Liver (tissue), 3 donors: Measurements from ENCODE around the gene IRAK2.

Source experiments
- CTCF ChIP-seq: fragments of 150-350 bp; IDR thresholded peaks from 2 replicates; pipeline ENCODE4 v1.5.1; 2017; ENCODE audit warnings: improper control_type of control experiment, low read depth, low read length; ENCODE audit not compliant: missing input control
- EGR1 ChIP-seq, 2 donors: IDR thresholded peaks; 2 replicates each; pipeline ENCODE4 v1.6.1; 2016 to 2018; ENCODE audit warnings: antibody characterized with exemption in 2 of 2, low read depth in 2 of 2
- FOXA1 ChIP-seq: IDR thresholded peaks from 2 replicates; pipeline ENCODE4 v1.6.1; 2016; ENCODE audit warnings: antibody characterized with exemption
- JUND ChIP-seq, 2 donors: IDR thresholded peaks; 2 replicates each; pipeline ENCODE4 v1.6.1; 2016; ENCODE audit warnings: antibody characterized with exemption in 2 of 2
- MAX ChIP-seq: IDR thresholded peaks from 2 replicates; pipeline ENCODE4 v1.6.1; 2016; ENCODE audit warnings: antibody characterized with exemption
- REST ChIP-seq: IDR thresholded peaks from 2 replicates; pipeline ENCODE4 v1.6.1; 2016; ENCODE audit warnings: antibody characterized with exemption, mild to moderate bottlenecking
- SP1 ChIP-seq: IDR thresholded peaks from 2 replicates; pipeline ENCODE4 v1.6.1; 2018; ENCODE audit warnings: antibody characterized with exemption, mild to moderate bottlenecking
- TAF1 ChIP-seq: conservative IDR thresholded peaks from 2 replicates; pipeline ENCODE4 v1.6.1; 2016; ENCODE audit warnings: antibody characterized with exemption, mild to moderate bottlenecking
- YY1 ChIP-seq: IDR thresholded peaks from 2 replicates; pipeline ENCODE4 v1.6.1; 2016; ENCODE audit warnings: antibody characterized with exemption, mild to moderate bottlenecking
- TF ChIP-seq, protein P1 (sequence below): IDR thresholded peaks from 2 replicates; pipeline ENCODE4 v1.6.1; 2016; ENCODE audit warnings: antibody characterized with exemption
- donor health status: healthy.
- donor health status: healthy.

DNA sequence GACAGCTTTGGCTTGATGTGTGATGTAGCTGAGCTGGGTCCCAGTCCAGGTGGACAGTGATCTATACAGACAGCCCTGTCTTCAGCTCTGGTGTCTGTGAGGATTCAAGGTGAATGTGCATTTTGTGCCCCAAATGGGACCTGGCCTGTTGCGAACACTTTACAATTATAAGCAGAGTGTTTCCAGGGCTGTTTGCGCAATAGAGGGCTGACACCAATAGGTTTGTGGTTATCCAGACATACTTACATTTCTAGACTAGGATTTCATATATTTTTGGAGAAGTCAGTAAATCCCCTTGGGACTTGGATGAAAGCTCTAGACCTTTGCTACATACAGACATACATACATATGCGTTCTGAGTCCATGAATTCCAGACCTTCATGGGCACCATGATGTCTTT is 79.3 kb downstream of the IRAK2 start:
- TF ChIP-seq CTCF = no peak
- no peak for TF ChIP-seq EGR1 (IDR thresholded peaks at IDR 0.05; ENCODE audit: low read depth in 2 of 2)
- TF ChIP-seq MAX = no peak
- no peak for TF ChIP-seq TAF1
- TF ChIP-seq YY1 = no peak
- TF ChIP-seq JUND (IDR thresholded peaks at IDR 0.05) = no peak
- TF ChIP-seq FOXA1 = no peak
- TF ChIP-seq REST = no peak
- TF ChIP-seq SP1 = no peak
- TF ChIP-seq, protein P1, sequence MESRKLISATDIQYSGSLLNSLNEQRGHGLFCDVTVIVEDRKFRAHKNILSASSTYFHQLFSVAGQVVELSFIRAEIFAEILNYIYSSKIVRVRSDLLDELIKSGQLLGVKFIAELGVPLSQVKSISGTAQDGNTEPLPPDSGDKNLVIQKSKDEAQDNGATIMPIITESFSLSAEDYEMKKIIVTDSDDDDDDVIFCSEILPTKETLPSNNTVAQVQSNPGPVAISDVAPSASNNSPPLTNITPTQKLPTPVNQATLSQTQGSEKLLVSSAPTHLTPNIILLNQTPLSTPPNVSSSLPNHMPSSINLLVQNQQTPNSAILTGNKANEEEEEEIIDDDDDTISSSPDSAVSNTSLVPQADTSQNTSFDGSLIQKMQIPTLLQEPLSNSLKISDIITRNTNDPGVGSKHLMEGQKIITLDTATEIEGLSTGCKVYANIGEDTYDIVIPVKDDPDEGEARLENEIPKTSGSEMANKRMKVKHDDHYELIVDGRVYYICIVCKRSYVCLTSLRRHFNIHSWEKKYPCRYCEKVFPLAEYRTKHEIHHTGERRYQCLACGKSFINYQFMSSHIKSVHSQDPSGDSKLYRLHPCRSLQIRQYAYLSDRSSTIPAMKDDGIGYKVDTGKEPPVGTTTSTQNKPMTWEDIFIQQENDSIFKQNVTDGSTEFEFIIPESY = no peak
